Activated CD4-positive, alpha-beta T cell treated with anti-CD3 and anti-CD28 coated beads for 36 hours (primary cell): Measurements from ENCODE around the gene RFPL2. TPM values are rescaled to one million over a fixed set of nuclear protein-coding genes. Genes with fewer than 3 reads are reported as not detected.
"Not testable (repeated sequence)": the region's sequence is repeated elsewhere in the genome, so short reads cannot be mapped to it uniquely, and the experiment has no call there.

ENCODE experiments used
- ATAC-seq: fragments of 200-7000 bp; cut with Tn5 transposase; one replicate; pipeline ENCODE4 v1.10.0; 2021; ENCODE audit warnings: mild to moderate bottlenecking, moderate library complexity
- CTCF ChIA-PET: fragments of 350-600 bp; sonication (Branson Sonifier 250); formaldehyde crosslinking; loops from one replicate; lab custom pipeline; 2021; ENCODE audit warnings: antibody characterized with exemption; lab: Charles Lee
- POLR2A ChIA-PET: fragments of 350-600 bp; sonication (Branson Sonifier 250); formaldehyde crosslinking; loops from one replicate; lab custom pipeline; 2021; ENCODE audit warnings: antibody characterized with exemption, inconsistent platforms; lab: Charles Lee
- DNase-seq: peaks from one replicate; pipeline ENCODE4 v3.0.0-alpha.2; 2020
- H3K27ac Mint-ChIP-seq: one replicate; pipeline ENCODE4 v1.8.0; 2021; ENCODE audit warnings: mixed read lengths
- H3K27me3 Mint-ChIP-seq: one replicate; pipeline ENCODE4 v1.8.0; 2021; ENCODE audit warnings: mixed read lengths
- H3K36me3 Mint-ChIP-seq: one replicate; pipeline ENCODE4 v1.8.0; 2021; ENCODE audit warnings: low read depth, mixed read lengths
- H3K4me1 Mint-ChIP-seq: one replicate; pipeline ENCODE4 v1.8.0; 2021; ENCODE audit warnings: mixed read lengths
- H3K4me3 Mint-ChIP-seq: one replicate; pipeline ENCODE4 v1.8.0; 2021; ENCODE audit warnings: mild to moderate bottlenecking, moderate library complexity, mixed read lengths
- H3K9me3 Mint-ChIP-seq: one replicate; pipeline ENCODE4 v1.8.0; 2021; ENCODE audit warnings: low read depth, mixed read lengths
- intact Hi-C, 2 experiments: fragments of 100-400 bp; cut with DNase I in 1 of 2; cut with micrococcal nuclease in 1 of 2; formaldehyde crosslinking; loops; one replicate each; pipeline versions ENCODE4 v1.14.2 to v1.15.1; 2022 to 2024; cut with DNase I, micrococcal nuclease
- total RNA-seq, 2 experiments: library from RNA; stranded (reverse); gene quantifications; one replicate each; pipeline ENCODE4 v1.2.3, GENCODE V29; 2021

Gene RFPL2
- total RNA-seq, 2 experiments from 2014 or later = not detected

GRCh38 chr22:32157632-32158031 is 47.2 kb downstream of the RFPL2 start:
- H3K36me3 Mint-ChIP-seq, intact Hi-C loops, DNase-seq, H3K27ac Mint-ChIP-seq, CTCF ChIA-PET, H3K4me1 Mint-ChIP-seq, POLR2A ChIA-PET, H3K9me3 Mint-ChIP-seq, H3K27me3 Mint-ChIP-seq, ATAC-seq, H3K4me3 Mint-ChIP-seq: not testable (repeated sequence)

- ATAC-seq, H3K4me3 Mint-ChIP-seq, intact Hi-C loops, POLR2A ChIA-PET, DNase-seq, H3K9me3 Mint-ChIP-seq, H3K27ac Mint-ChIP-seq, H3K36me3 Mint-ChIP-seq, H3K27me3 Mint-ChIP-seq, CTCF ChIA-PET, H3K4me1 Mint-ChIP-seq: not testable (repeated sequence)
Measured at GRCh38 chr22:32154727-32155126, 50.1 kb downstream of the RFPL2 start.

GRCh38 chr22:32151641-32152040 is 53.2 kb downstream of the RFPL2 start:
- intact Hi-C loops, CTCF ChIA-PET: not testable (repeated sequence)

GRCh38 chr22:32150647-32151046 is 54.2 kb downstream of the RFPL2 start:
- H3K4me3 Mint-ChIP-seq, H3K27ac Mint-ChIP-seq, ATAC-seq, H3K4me1 Mint-ChIP-seq, H3K36me3 Mint-ChIP-seq, H3K9me3 Mint-ChIP-seq, DNase-seq, POLR2A ChIA-PET, CTCF ChIA-PET, H3K27me3 Mint-ChIP-seq, intact Hi-C loops: not testable (repeated sequence)

More at GRCh38 chr22:32151641-32152040, 53.2 kb downstream of the RFPL2 start:
- H3K27me3 Mint-ChIP-seq, H3K36me3 Mint-ChIP-seq, H3K4me3 Mint-ChIP-seq, ATAC-seq, H3K27ac Mint-ChIP-seq, POLR2A ChIA-PET, H3K9me3 Mint-ChIP-seq, H3K4me1 Mint-ChIP-seq, DNase-seq: not testable (repeated sequence)

- intact Hi-C loops = loop anchor here in 1 of 2 experiments (10.0 kb wide), 1 partner anchor 336 kb away; no protein-coding TSS in a partner anchor
- H3K9me3 Mint-ChIP-seq, ATAC-seq, POLR2A ChIA-PET, H3K27me3 Mint-ChIP-seq, DNase-seq, H3K27ac Mint-ChIP-seq, H3K4me3 Mint-ChIP-seq, H3K36me3 Mint-ChIP-seq: not testable (repeated sequence)
- CTCF ChIA-PET = interaction anchor here (0.5 to 0.8 kb wide), 2 partner anchors 169 to 236 kb away, joined by 3 read pairs; no protein-coding TSS in a partner anchor
- H3K4me1 Mint-ChIP-seq = peaks cover 20% of the 10 kb centered on the region
Measured at GRCh38 chr22:32148372-32148771, 56.5 kb downstream of the RFPL2 start.

GRCh38 chr22:32147128-32147527 is 57.7 kb downstream of the RFPL2 start:
- ATAC-seq, DNase-seq, H3K27ac Mint-ChIP-seq, H3K27me3 Mint-ChIP-seq, H3K36me3 Mint-ChIP-seq, POLR2A ChIA-PET, CTCF ChIA-PET, H3K4me3 Mint-ChIP-seq, H3K9me3 Mint-ChIP-seq: not testable (repeated sequence)
- H3K4me1 Mint-ChIP-seq = peaks cover 29% of the 10 kb centered on the region
- intact Hi-C loops = loop anchor here in 1 of 2 experiments (10.0 kb wide), 1 partner anchor 338 kb away; no protein-coding TSS in a partner anchor

GRCh38 chr22:32144496-32145274 is 60.2 kb downstream of the RFPL2 start:
- Mint-ChIP-seq H3K27me3 (no peaks in the 10 kb centered on the region), H3K36me3 (no peaks in the 10 kb centered on the region), H3K4me3 (no peak overlapping the region), H3K4me1 (peaks cover 38% of the 10 kb centered on the region), H3K27ac (no peak overlapping the region), H3K9me3 (peaks cover 6% of the 10 kb centered on the region)
- DNase-seq = no peak
- ChIA-PET CTCF (interaction anchor here (0.6 to 0.7 kb wide), 3 partner anchors 30 to 153 kb away, joined by 3 read pairs; no protein-coding TSS in a partner anchor), POLR2A (no interaction called here)
- peak; percentile 7 for ATAC-seq
- intact Hi-C loops = loop anchor here (5.0 to 10.0 kb wide), 3 partner anchors 58 to 852 kb away; partner anchors contain the start of gene PIK3IP1 (in 1 of the 2)

GRCh38 chr22:32142600-32142999 is 62.3 kb downstream of the RFPL2 start:
- peak; percentile 57 for ATAC-seq

GRCh38 chr22:32140688-32141087 is 64.2 kb downstream of the RFPL2 start:
- H3K4me3 Mint-ChIP-seq, H3K27me3 Mint-ChIP-seq, H3K36me3 Mint-ChIP-seq, POLR2A ChIA-PET, CTCF ChIA-PET, H3K9me3 Mint-ChIP-seq, H3K27ac Mint-ChIP-seq: not testable (repeated sequence)
- ATAC-seq = peak; percentile 65
- peak; percentile 37 for DNase-seq
- intact Hi-C loops = loop anchor here (5.0 to 10.0 kb wide), 3 partner anchors 62 to 848 kb away; partner anchors contain the start of gene PIK3IP1 (in 1 of the 2)
- peaks cover 54% of the 10 kb centered on the region for H3K4me1 Mint-ChIP-seq

More at GRCh38 chr22:32142600-32142999, 62.3 kb downstream of the RFPL2 start:
- ChIA-PET POLR2A (interaction anchor here (0.5 kb wide), 1 partner anchor 477 kb away, joined by 6 read pairs; no protein-coding TSS in a partner anchor), CTCF (interaction anchor here (0.7 to 1.5 kb wide), 3 partner anchors 38 to 124 kb away, joined by 3 to 6 read pairs (median 4); no protein-coding TSS in a partner anchor)
- Mint-ChIP-seq H3K4me3 (no peak overlapping the region), H3K4me1 (peaks cover 47% of the 10 kb centered on the region), H3K27ac (peak overlapping the region; percentile 66), H3K36me3 (no peaks in the 10 kb centered on the region), H3K9me3 (peaks cover 5% of the 10 kb centered on the region), H3K27me3 (no peaks in the 10 kb centered on the region)
- intact Hi-C loops = loop anchor here (2.0 to 10.0 kb wide), 4 partner anchors 60 to 850 kb away; partner anchors contain the start of genes PIK3IP1 (in 1 of the 2) and RFPL2 (in 1 of the 2)
- DNase-seq = peak; percentile 38
